GM12872 (cell line): ENCODE measurements around the gene PDS5B.
A peak's percentile ranks its signal among the peaks of the same experiment; 100 is the strongest.

Experiments used
- TF ChIP-seq, protein P1 (sequence below): IDR thresholded peaks from 3 replicates; pipeline ENCODE4 v1.5.1; 2011; ENCODE audit warnings: low read depth, mild to moderate bottlenecking, low read length, moderate library complexity; ENCODE audit not compliant: insufficient read depth

PDS5B gene

DNA sequence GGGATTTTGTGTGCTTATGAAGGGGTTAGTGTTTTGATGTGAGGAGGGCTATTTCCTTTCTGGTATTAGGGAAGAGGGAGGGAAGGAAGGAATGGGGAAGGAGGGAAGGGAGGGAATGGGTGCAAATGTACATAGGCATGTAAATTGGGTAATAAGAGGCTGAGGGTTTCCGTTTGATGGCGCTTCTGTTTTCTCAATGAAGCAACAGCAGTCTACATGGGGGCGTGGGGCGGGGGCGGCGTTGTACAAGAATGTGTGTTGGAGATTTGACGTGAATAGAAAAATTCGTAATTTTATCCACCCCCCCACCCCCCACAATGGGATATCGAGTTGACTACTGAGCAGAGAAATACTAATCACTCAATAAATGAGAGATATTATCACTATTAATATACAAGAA lies 52.5 kb downstream of the PDS5B start:
- TF ChIP-seq, protein P1, sequence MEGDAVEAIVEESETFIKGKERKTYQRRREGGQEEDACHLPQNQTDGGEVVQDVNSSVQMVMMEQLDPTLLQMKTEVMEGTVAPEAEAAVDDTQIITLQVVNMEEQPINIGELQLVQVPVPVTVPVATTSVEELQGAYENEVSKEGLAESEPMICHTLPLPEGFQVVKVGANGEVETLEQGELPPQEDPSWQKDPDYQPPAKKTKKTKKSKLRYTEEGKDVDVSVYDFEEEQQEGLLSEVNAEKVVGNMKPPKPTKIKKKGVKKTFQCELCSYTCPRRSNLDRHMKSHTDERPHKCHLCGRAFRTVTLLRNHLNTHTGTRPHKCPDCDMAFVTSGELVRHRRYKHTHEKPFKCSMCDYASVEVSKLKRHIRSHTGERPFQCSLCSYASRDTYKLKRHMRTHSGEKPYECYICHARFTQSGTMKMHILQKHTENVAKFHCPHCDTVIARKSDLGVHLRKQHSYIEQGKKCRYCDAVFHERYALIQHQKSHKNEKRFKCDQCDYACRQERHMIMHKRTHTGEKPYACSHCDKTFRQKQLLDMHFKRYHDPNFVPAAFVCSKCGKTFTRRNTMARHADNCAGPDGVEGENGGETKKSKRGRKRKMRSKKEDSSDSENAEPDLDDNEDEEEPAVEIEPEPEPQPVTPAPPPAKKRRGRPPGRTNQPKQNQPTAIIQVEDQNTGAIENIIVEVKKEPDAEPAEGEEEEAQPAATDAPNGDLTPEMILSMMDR = no peak

DNA sequence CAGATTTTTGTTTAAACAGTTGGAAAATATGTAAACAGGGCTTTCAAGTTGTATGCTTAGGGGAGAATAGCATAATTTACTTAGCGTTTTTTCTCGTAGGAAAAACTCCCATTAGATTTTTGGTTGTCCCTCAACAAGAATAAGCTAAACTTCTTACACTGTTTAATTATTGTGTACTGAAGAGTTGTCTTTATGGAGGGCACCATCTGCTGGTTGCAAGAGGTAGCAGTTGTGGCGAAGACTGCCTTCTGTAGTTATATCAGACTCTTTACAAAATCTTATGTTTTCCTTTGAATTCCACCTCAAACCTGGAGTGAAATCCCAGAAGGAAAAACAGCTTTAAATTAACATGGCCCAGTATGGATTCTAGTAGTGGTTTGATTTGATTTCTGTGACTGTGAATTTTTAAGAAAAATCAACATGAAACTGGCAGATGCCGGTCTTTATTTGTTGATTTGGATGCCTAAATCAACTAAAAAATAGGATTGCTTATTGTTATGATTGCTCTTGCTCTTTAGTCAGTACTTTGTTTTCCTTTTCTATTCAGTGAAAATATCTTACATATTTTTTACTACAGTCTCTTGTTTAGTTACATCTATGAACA lies 53.4 kb downstream of the PDS5B start:
- TF ChIP-seq, protein P1 = peak; percentile 78

DNA sequence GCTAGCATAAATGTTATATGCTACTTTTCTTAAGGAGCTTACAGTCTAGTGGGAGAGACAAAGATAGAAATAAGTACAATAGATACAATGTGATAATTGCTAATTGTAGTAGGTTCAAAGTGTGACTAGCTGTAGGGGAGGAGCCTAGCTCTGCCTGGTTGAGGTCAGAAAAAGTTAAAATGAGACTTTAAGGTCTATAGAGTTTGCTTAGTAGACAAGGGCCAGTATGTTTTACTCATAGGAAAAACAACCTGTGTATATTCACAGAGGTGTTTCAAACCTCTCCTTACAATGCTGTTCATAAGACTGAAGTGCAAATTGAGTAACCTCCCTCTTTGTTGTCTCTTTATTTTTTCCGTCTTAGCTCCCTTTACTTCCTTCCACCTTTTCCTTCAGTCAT lies 56.1 kb downstream of the PDS5B start:
- TF ChIP-seq, protein P1 = no peak

DNA sequence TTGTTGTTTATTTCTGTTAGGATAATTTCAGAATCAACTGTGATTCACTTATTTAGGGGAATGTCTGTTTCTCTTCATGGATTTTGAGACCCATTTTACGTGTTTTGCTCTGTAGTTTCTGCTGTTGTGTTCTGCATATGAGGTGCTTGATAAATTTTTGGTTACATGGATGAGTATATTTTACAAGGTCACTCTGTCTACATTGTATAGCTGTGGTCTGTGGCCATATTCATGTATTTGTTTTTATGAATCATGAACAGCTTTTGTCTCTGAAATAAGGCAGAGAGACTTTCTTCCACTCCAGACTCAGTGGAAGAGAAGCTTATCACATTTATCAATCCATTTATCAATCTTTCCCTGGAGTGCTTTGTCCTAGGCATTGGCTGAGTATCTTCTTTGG lies 56.6 kb downstream of the PDS5B start:
- TF ChIP-seq, protein P1 = no peak

DNA sequence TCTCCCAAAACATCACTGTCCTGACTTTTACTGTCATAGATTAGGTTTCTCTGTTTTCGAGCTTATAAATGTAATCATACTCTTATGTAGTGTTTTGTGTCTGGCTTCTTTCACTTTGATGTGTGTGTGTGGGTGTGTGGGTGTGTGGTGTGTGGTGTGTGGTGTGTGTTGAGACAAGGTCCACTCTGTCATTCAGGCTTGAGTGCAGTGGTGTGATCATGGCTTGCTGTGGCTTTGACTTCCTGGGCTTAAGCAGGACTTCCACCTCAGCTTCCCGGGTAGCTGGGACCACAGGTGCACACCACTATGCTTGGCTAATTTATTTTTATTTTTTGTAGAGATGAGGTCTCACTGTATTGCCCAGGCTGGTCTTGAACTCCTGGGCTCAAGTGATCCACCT lies 59.6 kb downstream of the PDS5B start:
- TF ChIP-seq, protein P1 = no peak

DNA sequence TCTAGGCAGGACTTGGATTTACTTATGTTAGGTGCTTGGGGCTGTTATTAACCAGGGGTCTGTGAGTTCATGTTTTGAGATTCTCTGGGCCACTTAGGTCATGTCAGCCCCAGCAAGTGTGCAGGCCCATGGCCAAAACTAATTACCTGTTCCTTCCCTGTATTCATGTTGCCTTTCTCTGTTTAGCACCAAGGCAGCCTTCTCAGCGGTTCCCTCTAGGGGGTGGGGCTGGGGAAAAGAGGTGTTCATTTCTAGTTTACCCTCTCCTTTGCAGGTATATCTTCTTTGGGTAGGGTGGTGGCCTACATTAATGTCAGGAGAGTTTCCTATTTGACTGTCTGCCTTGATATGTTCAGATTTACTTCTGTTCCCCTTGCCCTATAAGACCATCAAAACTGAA lies 61.7 kb downstream of the PDS5B start:
- TF ChIP-seq, protein P1 = peak; percentile 9; the same call in 1 of the 3 replicates

DNA sequence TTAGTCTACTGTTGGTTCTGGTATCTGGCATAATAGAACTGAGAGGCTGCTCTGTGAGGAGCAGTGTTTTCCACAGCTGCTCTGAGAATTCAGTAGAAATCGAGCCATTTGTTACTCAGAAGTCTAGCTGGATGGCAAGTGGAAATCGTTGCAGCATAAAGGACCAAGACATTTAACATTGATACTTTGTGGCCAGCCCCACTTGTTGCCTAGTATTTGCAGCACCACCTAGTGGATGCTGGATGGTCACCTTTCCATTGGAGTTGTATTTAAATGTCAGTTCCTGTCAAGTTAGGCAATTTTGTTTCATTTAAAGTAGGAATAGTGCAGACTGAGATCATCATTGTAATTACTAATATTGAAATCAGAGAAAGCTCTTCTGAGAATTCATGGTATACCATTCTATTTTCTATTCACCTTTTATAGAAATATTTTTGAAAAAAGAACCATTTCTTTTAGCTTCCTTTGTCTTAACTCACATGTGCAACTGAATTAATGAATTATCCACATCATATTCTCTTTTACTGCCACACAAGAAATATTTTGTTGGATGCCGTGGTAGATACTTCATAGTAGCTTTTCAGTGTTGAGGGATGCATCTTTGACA lies 64.6 kb downstream of the PDS5B start:
- TF ChIP-seq, protein P1 = peak; percentile 79
